ENCODE data around the gene ACAP1. TPM values are rescaled to one million over a fixed set of nuclear protein-coding genes. Genes with fewer than 3 reads are reported as not detected.

The ACAP1 gene
- total and polyA plus RNA-seq, 8 donors = 4.4 to 33.3 (median 10.5) TPM

DNA sequence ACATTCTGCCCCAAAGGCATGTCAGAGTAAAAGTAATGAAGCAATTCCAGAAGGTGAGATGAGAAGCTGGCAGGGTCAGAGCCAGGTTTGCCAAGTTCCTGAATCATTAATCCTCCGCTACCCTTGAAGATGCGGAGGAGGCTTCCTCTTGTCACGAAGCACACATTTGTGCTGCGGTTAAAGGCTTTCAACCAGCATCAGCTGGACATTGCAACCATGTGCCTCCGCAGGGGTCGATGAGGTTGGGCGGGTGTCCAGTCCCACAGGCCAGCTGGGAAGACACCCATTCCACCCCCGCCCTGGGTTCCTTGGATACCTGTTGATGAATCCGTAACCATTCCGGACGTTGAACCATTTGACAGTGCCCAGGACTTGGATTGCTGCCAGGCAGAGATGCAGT is 43.2 kb upstream of the ACAP1 start:
- no peak for TF ChIP-seq POLR2AphosphoS5 (IDR thresholded peaks at IDR 0.05)
- TF ChIP-seq EP300 (IDR thresholded peaks at IDR 0.05) = no peak
- no peak for TF ChIP-seq POLR2A (IDR thresholded peaks at IDR 0.05)
- TF ChIP-seq CTCF (IDR thresholded peaks at IDR 0.05) = no peak
- DNase-seq = no peak
- peak overlapping the region in 2 of 5 donors; percentile 13 to 46 for H3K27ac ChIP-seq
- H3K4me1 ChIP-seq = peaks cover 31 to 51% (median 44%) of the 10 kb centered on the region in 4 donors
- intact Hi-C loops (cut with DNase I; ENCODE audit: low total_unique reads) = no loop called here
- H3K4me3 ChIP-seq = no peak overlapping the region
- WGBS, 5 donors = 83 to 95% (median 89%) methylated on average over 10 to 11 of the region's 11 CpGs
- H3K9me3 ChIP-seq = no peaks in the 10 kb centered on the region
- peaks cover 0 to 90% (median 28%) of the 10 kb centered on the region in 3 donors for H3K27me3 ChIP-seq
- no peaks in the 10 kb centered on the region for H3K36me3 ChIP-seq

DNA sequence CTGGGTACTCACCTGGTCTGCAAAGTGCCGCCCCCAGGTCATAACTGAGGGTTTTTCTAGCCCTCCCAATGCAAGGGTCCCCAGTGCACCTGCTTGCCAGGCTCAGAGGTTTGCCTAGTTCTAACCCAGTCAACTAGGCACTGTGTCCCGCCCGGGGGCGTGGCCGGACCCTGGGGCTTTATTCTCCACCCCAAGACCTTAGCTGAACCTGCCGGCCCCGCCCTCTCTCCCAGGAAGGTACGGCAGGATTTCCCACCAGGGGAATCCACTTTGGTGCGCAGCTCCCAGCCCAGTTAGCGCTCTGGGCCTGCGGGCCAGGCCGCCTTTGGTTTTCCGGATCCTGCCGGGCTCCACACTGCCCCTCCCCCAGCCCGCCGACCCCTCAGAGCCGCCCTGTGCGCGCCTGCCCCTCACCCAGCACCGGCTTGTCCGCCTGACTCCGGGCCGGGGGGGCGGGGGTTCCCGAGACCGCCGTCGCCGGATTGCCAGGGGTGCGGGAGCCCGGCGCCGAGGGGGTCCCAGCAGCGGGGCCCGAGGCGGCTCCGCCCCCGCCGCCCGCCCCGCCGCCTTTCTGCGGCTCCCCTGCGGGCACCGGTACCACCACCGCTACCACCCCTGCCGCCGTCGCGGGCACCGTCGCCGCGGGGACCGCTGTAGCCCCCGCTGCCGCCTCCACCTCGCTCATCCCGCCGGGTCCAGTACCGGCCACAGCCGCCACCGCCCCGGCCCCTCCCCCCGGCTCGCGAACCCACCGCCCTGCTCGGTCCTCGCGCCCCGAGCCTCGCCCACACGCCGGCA is 42.3 kb upstream of the ACAP1 start:
- 4 to 15% (median 8%) methylated on average over 9 to 71 of the region's 75 CpGs for WGBS, 5 donors
- no peak for TF ChIP-seq EP300 (IDR thresholded peaks at IDR 0.05)
- TF ChIP-seq CTCF (IDR thresholded peaks at IDR 0.05) = no peak
- no peak for TF ChIP-seq POLR2A (IDR thresholded peaks at IDR 0.05)
- no peak for TF ChIP-seq POLR2AphosphoS5 (IDR thresholded peaks at IDR 0.05)
- no peaks in the 10 kb centered on the region for H3K9me3 ChIP-seq
- peaks cover 0 to 92% (median 28%) of the 10 kb centered on the region in 3 donors for H3K27me3 ChIP-seq
- peak; percentile 61 to 74 for DNase-seq
- peak overlapping the region in 1 of 5 donors; percentile 68 for H3K27ac ChIP-seq
- intact Hi-C loops (cut with DNase I; ENCODE audit: low total_unique reads) = no loop called here
- H3K36me3 ChIP-seq = no peaks in the 10 kb centered on the region
- peaks cover 31 to 51% (median 44%) of the 10 kb centered on the region in 4 donors for H3K4me1 ChIP-seq
- H3K4me3 ChIP-seq = peak overlapping the region; percentile 32 to 50 (median 34)

DNA sequence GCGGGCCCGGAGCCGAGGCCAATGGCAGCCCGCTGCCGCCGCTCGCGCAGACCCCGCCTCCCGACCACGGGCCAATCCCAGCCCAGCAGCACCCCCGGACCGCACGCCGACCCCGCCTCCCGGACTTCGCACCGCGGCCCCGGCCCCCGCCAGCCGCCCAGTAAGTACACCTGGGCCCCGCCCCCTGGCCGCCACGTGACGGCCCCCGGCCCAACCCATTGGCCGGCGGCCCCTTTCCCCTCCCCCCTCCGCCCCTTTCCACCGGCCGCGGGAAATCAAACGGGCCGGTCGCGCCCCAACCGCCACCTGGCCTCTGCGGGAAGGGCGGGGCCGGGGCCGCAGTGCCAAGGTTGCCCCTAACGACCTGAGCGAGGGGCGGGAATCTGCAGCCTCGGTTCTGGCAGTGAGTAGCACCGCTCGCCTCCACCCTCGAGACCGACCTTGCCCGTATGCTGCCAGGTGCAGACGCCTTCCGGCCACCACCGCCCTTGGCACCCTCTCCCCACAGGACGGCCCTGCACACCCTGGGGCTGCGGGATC is 41.6 kb upstream of the ACAP1 start, which contains the start of gene YBX2:
YBX2 (minus strand) TSS at position 26 of the 540 bp plus-strand sequence. CDS start 139 bp downstream, outside the sequence.
- Histone ChIP-seq H3K4me1 (peaks cover 31 to 51% (median 44%) of the 10 kb centered on the region in 4 donors), H3K36me3 (no peaks in the 10 kb centered on the region), H3K27ac (peak within 1 kb of the TSS in 4 of 5 donors; percentile 1 to 68 (median 42)), H3K27me3 (peaks cover 0 to 85% (median 28%) of the 10 kb centered on the region in 3 donors), H3K4me3 (peak within 1 kb of the TSS; percentile 32 to 50 (median 34)), H3K9me3 (no peaks in the 10 kb centered on the region)
- 0 to 7% (median 1%) methylated on average over 25 to 53 of the region's 57 CpGs for WGBS, 5 donors
- peak; percentile 85 to 94 for DNase-seq
- no peak for TF ChIP-seq CTCF (IDR thresholded peaks at IDR 0.05)
- TF ChIP-seq POLR2A (IDR thresholded peaks at IDR 0.05) = no peak
- TF ChIP-seq EP300 (IDR thresholded peaks at IDR 0.05) = no peak
- peak in 1 of 3 donors; percentile 39 for TF ChIP-seq POLR2AphosphoS5 (IDR thresholded peaks at IDR 0.05)
- intact Hi-C loops (cut with DNase I; ENCODE audit: low total_unique reads) = no loop called here

All from stomach (tissue), 9 donors.